Activated CD4-positive, alpha-beta T cell treated with anti-CD3 and anti-CD28 coated beads for 24 hours (primary cell): ENCODE measurements around the gene PIM1.
A peak's percentile ranks its signal among the peaks of the same experiment; 100 is the strongest.

Source experiments
- DNase-seq, 2 donors: peaks; one replicate each; pipeline ENCODE4 v3.0.0-alpha.2; 2020; ENCODE audit warnings: low read depth in 2 of 2

The PIM1 gene

DNA sequence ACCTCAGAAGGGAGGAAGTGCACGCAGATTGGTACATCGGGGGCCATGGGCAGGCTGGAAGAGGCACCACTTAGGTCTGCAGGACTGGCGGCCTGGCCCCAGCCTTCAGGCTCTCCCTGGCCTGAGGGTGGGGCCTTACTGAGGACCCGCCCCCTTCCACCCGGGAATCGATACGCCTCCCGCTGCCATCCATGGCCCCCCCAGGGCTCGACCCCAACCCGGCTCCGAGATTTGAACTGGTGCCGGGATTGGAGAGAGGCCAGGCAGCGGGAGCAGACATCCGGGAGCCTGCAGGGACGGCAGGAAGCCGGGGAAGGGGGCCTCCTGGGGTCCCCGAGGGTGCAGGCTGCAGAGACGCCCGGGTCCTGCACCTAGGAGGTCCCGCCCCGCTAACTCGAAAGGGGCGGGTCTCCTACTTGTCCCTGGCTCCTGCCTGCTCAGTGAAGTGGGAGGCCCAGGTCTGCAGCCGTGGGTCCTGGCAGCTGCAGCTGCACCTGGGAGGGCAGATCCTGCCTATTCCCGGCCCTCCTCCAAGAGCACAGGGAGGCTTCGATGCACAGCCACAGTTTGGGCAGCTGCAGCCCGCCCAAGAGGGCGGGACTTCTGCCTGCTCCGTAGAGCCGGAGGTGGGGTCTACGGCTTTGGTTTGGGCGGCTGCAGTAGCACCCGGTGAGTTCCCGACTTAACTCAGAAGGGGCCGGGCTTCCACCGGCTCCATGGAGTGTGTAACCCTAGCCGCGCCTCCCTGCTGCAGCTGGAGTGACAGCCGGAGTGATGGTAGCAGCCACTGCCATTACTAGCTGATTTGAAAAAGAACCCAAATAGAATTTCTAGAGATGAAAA, 52.4 kb downstream of the PIM1 start:
- DNase-seq, result peak; percentile 51 to 62

GRCh38 chr6:37222992-37223391, 53.0 kb downstream of the PIM1 start:
- DNase-seq, result no peak
